NCI-H128 (cell line): Measurements from ENCODE around the gene MYH10.
"Not testable (repeated sequence)": the region's sequence is repeated elsewhere in the genome, so short reads cannot be mapped to it uniquely, and the experiment has no call there.

Experiments used
- DNase-seq: peaks from one replicate; lab custom pipeline; 2025; ENCODE audit not compliant: unreplicated experiment; lab: John Stamatoyannopoulos, UW

Gene MYH10

GRCh38 chr17:8557176-8557806 lies 73.2 kb downstream of the MYH10 start:
- DNase-seq: no peak

GRCh38 chr17:8556074-8556473 lies 74.5 kb downstream of the MYH10 start:
- DNase-seq: no peak

GRCh38 chr17:8555062-8555461 lies 75.5 kb downstream of the MYH10 start:
- DNase-seq: no peak

GRCh38 chr17:8552577-8553320 lies 77.8 kb downstream of the MYH10 start:
- DNase-seq: no peak

- no peak for DNase-seq
Observed at GRCh38 chr17:8542599-8543502, 87.7 kb downstream of the MYH10 start.

- not testable (repeated sequence) for DNase-seq
Observed at GRCh38 chr17:8539976-8540375, 90.5 kb downstream of the MYH10 start.

GRCh38 chr17:8537734-8538133 lies 92.8 kb downstream of the MYH10 start:
- DNase-seq: no peak

- no peak for DNase-seq
Observed at GRCh38 chr17:8534498-8535188, 95.9 kb downstream of the MYH10 start.

- DNase-seq: no peak
Observed at GRCh38 chr17:8532021-8532420, 98.5 kb downstream of the MYH10 start.

GRCh38 chr17:8522577-8522976 lies 107.9 kb downstream of the MYH10 start:
- no peak for DNase-seq

GRCh38 chr17:8520981-8521380 lies 109.5 kb downstream of the MYH10 start:
- no peak for DNase-seq

- DNase-seq: no peak
Observed at GRCh38 chr17:8518850-8519249, 111.7 kb downstream of the MYH10 start.

- DNase-seq: no peak
Observed at GRCh38 chr17:8518326-8518725, 112.2 kb downstream of the MYH10 start.

GRCh38 chr17:8514801-8515200 lies 115.7 kb downstream of the MYH10 start:
- DNase-seq: no peak

- DNase-seq: no peak
Observed at GRCh38 chr17:8506145-8506544, 124.4 kb downstream of the MYH10 start.

- DNase-seq: no peak
Observed at GRCh38 chr17:8504460-8505207, 125.9 kb downstream of the MYH10 start.

GRCh38 chr17:8503807-8504206 lies 126.7 kb downstream of the MYH10 start:
- DNase-seq: no peak

GRCh38 chr17:8503368-8503767 lies 127.2 kb downstream of the MYH10 start:
- no peak for DNase-seq

- no peak for DNase-seq
Observed at GRCh38 chr17:8502126-8502525, 128.4 kb downstream of the MYH10 start.

- no peak for DNase-seq
Observed at GRCh38 chr17:8500609-8501008, 129.9 kb downstream of the MYH10 start.
